IPS-18c (cell line): ENCODE data around the gene JPH4.
A peak's percentile ranks its signal among the peaks of the same experiment; 100 is the strongest.

Experiments
- H3K4me3 ChIP-seq: 2 replicates; pipeline ENCODE4 v1.7.0; 2013; ENCODE audit warnings: low read depth, mild to moderate bottlenecking, low read length, moderate library complexity; ENCODE audit not compliant: insufficient read depth
- H3K9me3 ChIP-seq: one replicate; pipeline ENCODE4 v1.6.1; 2013; ENCODE audit warnings: mild to moderate bottlenecking, low read length, moderate library complexity; ENCODE audit not compliant: control insufficient read depth, insufficient read depth

JPH4 gene

GRCh38 chr14:23559926-23560520 is 18.6 kb downstream of the JPH4 start:
- H3K9me3 ChIP-seq, result peaks cover 2% of the 10 kb centered on the region

GRCh38 chr14:23559010-23559925 is 19.3 kb downstream of the JPH4 start:
- no peak overlapping the region for H3K4me3 ChIP-seq
- peaks cover 2% of the 10 kb centered on the region for H3K9me3 ChIP-seq

More at GRCh38 chr14:23559926-23560520, 18.6 kb downstream of the JPH4 start:
- H3K4me3 ChIP-seq, result no peak overlapping the region; the same call in 1 of the 2 replicates

GRCh38 chr14:23558346-23559009 is 20.1 kb downstream of the JPH4 start:
- Histone ChIP-seq H3K9me3 (no peaks in the 10 kb centered on the region), H3K4me3 (no peak overlapping the region)

GRCh38 chr14:23557946-23558345 is 20.6 kb downstream of the JPH4 start:
- Histone ChIP-seq H3K4me3 (no peak overlapping the region), H3K9me3 (no peaks in the 10 kb centered on the region)

- H3K4me3 ChIP-seq, result no peak overlapping the region
Measured at GRCh38 chr14:23557521-23557920, 21.1 kb downstream of the JPH4 start.

GRCh38 chr14:23556700-23557440 is 21.7 kb downstream of the JPH4 start:
- H3K4me3 ChIP-seq, result peak overlapping the region; percentile 95

More at GRCh38 chr14:23557521-23557920, 21.1 kb downstream of the JPH4 start:
- H3K9me3 ChIP-seq, result no peaks in the 10 kb centered on the region

GRCh38 chr14:23555882-23556699 is 22.5 kb downstream of the JPH4 start, which contains the start of gene THTPA:
Gene THTPA, plus strand, starts transcription at chr14:23556271. Its CDS starts 487 bp downstream, at chr14:23556758.
- peak within 1 kb of the TSS; percentile 95 for H3K4me3 ChIP-seq
- H3K9me3 ChIP-seq, result peaks cover 2% of the 10 kb centered on the region

More at GRCh38 chr14:23556700-23557440, 21.7 kb downstream of the JPH4 start:
- H3K9me3 ChIP-seq, result no peaks in the 10 kb centered on the region

GRCh38 chr14:23555533-23555881 is 23.1 kb downstream of the JPH4 start:
- H3K9me3 ChIP-seq, result peaks cover 3% of the 10 kb centered on the region
- H3K4me3 ChIP-seq, result peak overlapping the region; percentile 95

GRCh38 chr14:23551266-23552028 is 27.1 kb downstream of the JPH4 start, which contains the start of gene ZFHX2:
Gene ZFHX2, minus strand, starts transcription at chr14:23551765. Its CDS starts 16,440 bp downstream, at chr14:23535325.
- peaks cover 3% of the 10 kb centered on the region for H3K9me3 ChIP-seq
- peak within 1 kb of the TSS; percentile 95 for H3K4me3 ChIP-seq

GRCh38 chr14:23550812-23551265 is 27.8 kb downstream of the JPH4 start:
- H3K4me3 ChIP-seq, result peak overlapping the region; percentile 95

GRCh38 chr14:23550131-23550811 is 28.3 kb downstream of the JPH4 start:
- peak overlapping the region; percentile 95 for H3K4me3 ChIP-seq
- H3K9me3 ChIP-seq, result peaks cover 3% of the 10 kb centered on the region

More at GRCh38 chr14:23550812-23551265, 27.8 kb downstream of the JPH4 start:
- peaks cover 3% of the 10 kb centered on the region for H3K9me3 ChIP-seq

GRCh38 chr14:23548351-23549318 is 30.0 kb downstream of the JPH4 start:
- H3K4me3 ChIP-seq, result no peak overlapping the region
- peaks cover 3% of the 10 kb centered on the region for H3K9me3 ChIP-seq

- H3K4me3 ChIP-seq, result no peak overlapping the region
- peaks cover 3% of the 10 kb centered on the region for H3K9me3 ChIP-seq
Measured at GRCh38 chr14:23547924-23548323, 30.7 kb downstream of the JPH4 start.

- Histone ChIP-seq H3K4me3 (no peak overlapping the region), H3K9me3 (peaks cover 3% of the 10 kb centered on the region)
Measured at GRCh38 chr14:23546450-23547035, 32.0 kb downstream of the JPH4 start.
